ENCODE measurements around the gene PMPCB. TPM values are rescaled to one million over a fixed set of nuclear protein-coding genes. Genes with fewer than 3 reads are reported as not detected.
A peak's percentile ranks its signal among the peaks of the same experiment; 100 is the strongest.
"Not testable (repeated sequence)": the region's sequence is repeated elsewhere in the genome, so short reads cannot be mapped to it uniquely, and the experiment has no call there.

PMPCB gene
- total and polyA plus RNA-seq, 9 donors = 54.8 to 67.2 (median 59.9) TPM

DNA sequence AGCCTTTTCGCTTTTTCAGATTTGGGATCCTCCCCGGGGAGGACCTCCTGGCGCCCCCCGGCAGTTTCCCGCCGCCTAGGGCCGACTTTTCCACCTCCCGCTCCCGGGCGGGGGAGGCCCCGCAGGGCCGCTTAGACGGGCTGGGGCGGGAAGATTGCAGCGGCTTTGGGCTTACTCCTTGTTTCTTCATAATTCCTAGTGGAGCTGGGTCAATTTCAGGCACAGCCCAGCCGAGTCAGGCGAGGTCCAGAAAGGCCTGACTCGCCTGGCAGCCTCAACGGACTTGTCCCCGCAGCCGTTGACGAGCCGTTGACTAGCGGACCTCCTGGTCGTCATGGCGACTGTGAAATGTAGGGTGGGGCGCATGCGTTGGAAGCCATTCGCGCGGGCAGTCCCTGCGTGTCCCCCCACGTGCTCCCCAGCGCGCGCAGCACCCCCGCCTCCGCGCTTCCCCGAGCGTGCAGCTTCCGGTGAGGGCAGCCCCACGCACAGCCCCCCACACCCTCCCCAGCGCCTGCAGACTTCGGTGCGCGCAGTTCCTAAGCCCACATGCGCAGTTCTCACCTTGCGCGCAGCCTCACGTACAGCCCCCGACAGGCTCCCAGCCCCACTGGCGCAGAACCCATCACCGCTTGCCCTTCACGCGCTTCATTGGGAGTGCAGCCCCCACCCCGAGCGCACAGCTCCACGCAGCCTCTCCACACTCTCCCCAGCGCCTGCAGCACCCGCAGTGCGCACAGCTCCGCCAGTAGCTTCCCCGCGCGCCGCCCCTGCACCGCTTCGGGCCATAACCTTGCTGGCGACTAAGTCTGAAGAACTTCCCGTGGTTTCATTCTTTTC is 17.1 kb upstream of the PMPCB start:
- peak; percentile 80 for DNase-seq
- Histone ChIP-seq H3K27ac (ENCODE audit: low read length) (peak overlapping the region; percentile 7), H3K4me3 (ENCODE audit: low read length) (peak overlapping the region; percentile 58)
- not testable (repeated sequence) for H3K9me3 ChIP-seq (replicated peaks; ENCODE audit: control insufficient read depth, low read depth, low read length); H3K36me3 ChIP-seq (ENCODE audit: control insufficient read depth, insufficient read depth, low read length); H3K27me3 ChIP-seq (ENCODE audit: control insufficient read depth, insufficient read depth, low read length); H3K4me1 ChIP-seq (ENCODE audit: control insufficient read depth, insufficient read depth, low read length)
- 0% methylated on average over 64 of the region's 71 CpGs for WGBS (ENCODE audit: insufficient coverage)

DNA sequence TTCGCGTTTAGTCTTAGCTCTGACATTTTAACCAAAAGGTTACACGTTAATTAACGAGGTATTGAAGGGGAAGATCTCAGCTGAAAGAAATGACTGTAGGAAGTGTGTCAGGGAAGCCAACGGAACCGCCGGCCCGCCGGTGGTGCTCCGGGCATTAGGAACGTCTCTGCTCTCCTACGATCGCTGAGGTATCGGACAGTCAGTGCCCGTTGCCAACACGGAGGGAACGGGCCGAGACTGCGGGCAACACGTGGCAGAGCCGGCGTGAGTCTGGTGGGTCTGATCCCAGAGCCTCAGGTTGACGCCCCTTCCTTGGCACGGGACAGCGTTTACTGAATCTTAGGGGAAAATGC is 16.5 kb upstream of the PMPCB start:
- H3K36me3 ChIP-seq (ENCODE audit: control insufficient read depth, insufficient read depth, low read length); H3K4me1 ChIP-seq (ENCODE audit: control insufficient read depth, insufficient read depth, low read length); H3K27me3 ChIP-seq (ENCODE audit: control insufficient read depth, insufficient read depth, low read length); H3K9me3 ChIP-seq (replicated peaks; ENCODE audit: control insufficient read depth, low read depth, low read length): not testable (repeated sequence)
- H3K27ac ChIP-seq (ENCODE audit: low read length) = peak overlapping the region; percentile 7
- peak overlapping the region; percentile 58 for H3K4me3 ChIP-seq (ENCODE audit: low read length)
- under 1% methylated on average over 20 of the region's 25 CpGs for WGBS (ENCODE audit: insufficient coverage)
- peak; percentile 28 for DNase-seq

DNA sequence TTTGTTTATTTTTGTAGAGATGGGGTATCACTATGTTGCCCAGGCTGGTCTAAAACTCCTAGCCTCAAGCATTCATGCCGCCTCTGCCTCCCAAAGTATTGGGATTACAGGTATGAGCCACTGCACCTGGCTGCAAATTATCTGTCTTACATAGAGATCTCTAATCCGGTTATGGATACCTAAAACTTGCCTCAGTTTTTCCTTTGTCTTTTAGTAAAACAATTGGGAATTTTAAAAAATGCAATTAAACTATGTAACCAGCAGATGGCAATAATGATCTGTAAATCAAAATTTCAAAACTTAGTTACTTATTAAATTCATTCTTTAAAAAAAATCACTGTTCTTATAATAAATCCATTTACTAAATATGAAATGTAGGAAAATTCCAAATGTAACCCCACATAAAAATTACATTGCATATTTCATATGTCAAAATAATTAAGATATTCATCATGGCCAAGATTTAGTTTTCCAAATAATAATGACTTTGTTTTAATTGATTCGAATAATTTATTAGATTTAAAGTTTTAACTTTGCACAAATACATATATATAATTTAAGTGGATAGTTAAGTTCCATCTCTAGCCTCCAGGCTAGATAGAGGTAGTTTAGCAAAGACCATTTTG is 14.3 kb upstream of the PMPCB start:
- H3K4me1 ChIP-seq (ENCODE audit: control insufficient read depth, insufficient read depth, low read length); H3K27me3 ChIP-seq (ENCODE audit: control insufficient read depth, insufficient read depth, low read length); H3K36me3 ChIP-seq (ENCODE audit: control insufficient read depth, insufficient read depth, low read length); H3K9me3 ChIP-seq (replicated peaks; ENCODE audit: control insufficient read depth, low read depth, low read length); H3K27ac ChIP-seq (ENCODE audit: low read length); DNase-seq; H3K4me3 ChIP-seq (ENCODE audit: low read length): not testable (repeated sequence)
- WGBS (ENCODE audit: insufficient coverage) = no CpG with 5 or more reads among the region's 3 CpGs

DNA sequence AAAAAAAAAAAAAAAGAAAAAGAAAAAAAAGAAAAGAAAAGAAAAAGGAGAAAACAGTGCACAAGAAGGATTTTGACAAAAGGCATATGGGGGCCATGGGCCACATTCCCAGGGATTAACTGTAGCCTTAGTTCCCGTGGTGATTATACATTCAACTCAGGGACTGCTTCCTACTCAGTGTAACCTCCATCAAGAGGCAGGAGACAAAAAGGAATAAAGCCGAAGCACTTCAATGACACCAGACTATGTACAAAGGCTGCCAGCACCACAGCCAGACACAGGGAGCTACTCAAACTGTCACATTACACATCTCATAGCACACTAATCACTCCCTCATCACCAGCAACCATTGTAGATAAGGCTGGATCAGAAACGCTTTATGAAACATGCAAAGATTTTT is 5.1 kb upstream of the PMPCB start:
- Histone ChIP-seq H3K9me3 (replicated peaks; ENCODE audit: control insufficient read depth, low read depth, low read length) (no peaks in the 10 kb centered on the region), H3K27me3 (ENCODE audit: control insufficient read depth, insufficient read depth, low read length) (peaks cover 6% of the 10 kb centered on the region), H3K36me3 (ENCODE audit: control insufficient read depth, insufficient read depth, low read length) (no peaks in the 10 kb centered on the region), H3K4me3 (ENCODE audit: low read length) (no peak overlapping the region), H3K4me1 (ENCODE audit: control insufficient read depth, insufficient read depth, low read length) (no peaks in the 10 kb centered on the region), H3K27ac (ENCODE audit: low read length) (no peak overlapping the region)
- 14% methylated on average over 1 of the region's 3 CpGs for WGBS (ENCODE audit: insufficient coverage)
- no peak for DNase-seq

DNA sequence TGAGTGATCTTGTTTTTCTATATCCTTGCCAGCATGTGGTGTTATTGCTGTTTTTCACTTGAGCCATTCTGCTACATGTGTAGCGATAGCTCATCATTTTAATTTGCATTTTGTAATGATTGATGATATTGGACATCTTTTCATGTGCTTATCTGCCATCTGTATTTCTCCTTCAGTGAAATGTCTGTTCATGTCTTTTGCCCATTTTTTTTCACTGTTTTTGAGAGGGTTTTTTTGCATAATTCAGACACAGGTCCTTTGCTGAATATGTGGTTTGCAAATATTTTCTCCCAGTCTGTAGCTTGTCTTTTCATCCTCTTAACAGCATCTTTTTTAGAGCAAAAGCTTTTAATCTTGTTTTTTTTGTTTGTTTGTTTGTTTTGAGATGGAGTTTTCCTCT is 3.7 kb upstream of the PMPCB start:
- H3K27me3 ChIP-seq (ENCODE audit: control insufficient read depth, insufficient read depth, low read length) = peaks cover 6% of the 10 kb centered on the region
- H3K27ac ChIP-seq (ENCODE audit: low read length) = no peak overlapping the region
- H3K9me3 ChIP-seq (replicated peaks; ENCODE audit: control insufficient read depth, low read depth, low read length) = no peaks in the 10 kb centered on the region
- no peak overlapping the region for H3K4me3 ChIP-seq (ENCODE audit: low read length)
- WGBS (ENCODE audit: insufficient coverage) = no CpG with 5 or more reads among the region's 1 CpG
- H3K36me3 ChIP-seq (ENCODE audit: control insufficient read depth, insufficient read depth, low read length) = no peaks in the 10 kb centered on the region
- no peak for DNase-seq
- peaks cover 3% of the 10 kb centered on the region for H3K4me1 ChIP-seq (ENCODE audit: control insufficient read depth, insufficient read depth, low read length)

DNA sequence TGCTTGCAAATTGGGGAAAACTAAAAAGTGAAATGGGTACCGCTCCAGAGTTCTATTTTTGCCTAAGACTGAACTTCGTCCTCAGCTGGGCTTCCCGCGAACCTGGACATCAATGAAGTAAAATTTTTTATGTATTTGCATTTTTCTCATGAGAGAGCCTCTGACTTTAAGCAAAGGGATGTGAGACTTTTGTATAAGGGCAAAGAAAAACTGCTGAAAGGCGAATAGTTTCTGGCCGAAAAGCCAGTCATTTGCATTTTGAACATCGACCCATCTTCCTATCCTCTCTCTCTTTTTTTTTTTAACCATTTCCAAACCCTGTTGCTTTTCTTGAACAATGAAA is 573 bp downstream of the PMPCB start:
- peak overlapping the region; percentile 83 for H3K4me3 ChIP-seq (ENCODE audit: low read length)
- no peaks in the 10 kb centered on the region for H3K27me3 ChIP-seq (ENCODE audit: control insufficient read depth, insufficient read depth, low read length)
- H3K4me1 ChIP-seq (ENCODE audit: control insufficient read depth, insufficient read depth, low read length) = peaks cover 4% of the 10 kb centered on the region
- no peak for DNase-seq
- peak overlapping the region; percentile 74 for H3K27ac ChIP-seq (ENCODE audit: low read length)
- peaks cover 20% of the 10 kb centered on the region for H3K36me3 ChIP-seq (ENCODE audit: control insufficient read depth, insufficient read depth, low read length)
- H3K9me3 ChIP-seq (replicated peaks; ENCODE audit: control insufficient read depth, low read depth, low read length) = no peaks in the 10 kb centered on the region
- WGBS (ENCODE audit: insufficient coverage) = 0% methylated on average over 3 of the region's 7 CpGs

DNA sequence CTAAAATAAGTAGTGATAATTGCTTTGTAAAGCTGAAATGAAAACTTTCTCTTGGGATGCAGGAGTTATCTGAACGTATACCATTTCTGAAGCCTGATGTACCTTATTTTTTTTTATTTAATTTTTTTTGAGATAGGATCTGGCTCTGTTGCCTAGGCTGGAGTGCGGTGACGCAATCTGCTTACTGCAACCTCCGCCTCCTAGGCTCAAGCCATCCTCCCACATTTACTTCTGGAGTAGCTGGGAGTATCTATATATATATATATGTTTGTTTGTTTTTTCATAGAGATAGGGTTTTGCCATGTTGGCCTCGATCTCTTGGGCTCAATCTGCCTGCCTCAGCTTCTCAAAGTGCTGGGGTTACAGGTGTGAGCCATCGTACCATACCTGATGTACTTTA is 2.4 kb downstream of the PMPCB start:
- H3K9me3 ChIP-seq (replicated peaks; ENCODE audit: control insufficient read depth, low read depth, low read length) = no peaks in the 10 kb centered on the region
- no peaks in the 10 kb centered on the region for H3K27me3 ChIP-seq (ENCODE audit: control insufficient read depth, insufficient read depth, low read length)
- peaks cover 33% of the 10 kb centered on the region for H3K36me3 ChIP-seq (ENCODE audit: control insufficient read depth, insufficient read depth, low read length)
- no peak overlapping the region for H3K4me3 ChIP-seq (ENCODE audit: low read length)
- WGBS (ENCODE audit: insufficient coverage) = no CpG with 5 or more reads among the region's 6 CpGs
- no peak for DNase-seq
- peaks cover 4% of the 10 kb centered on the region for H3K4me1 ChIP-seq (ENCODE audit: control insufficient read depth, insufficient read depth, low read length)
- H3K27ac ChIP-seq (ENCODE audit: low read length) = no peak overlapping the region

DNA sequence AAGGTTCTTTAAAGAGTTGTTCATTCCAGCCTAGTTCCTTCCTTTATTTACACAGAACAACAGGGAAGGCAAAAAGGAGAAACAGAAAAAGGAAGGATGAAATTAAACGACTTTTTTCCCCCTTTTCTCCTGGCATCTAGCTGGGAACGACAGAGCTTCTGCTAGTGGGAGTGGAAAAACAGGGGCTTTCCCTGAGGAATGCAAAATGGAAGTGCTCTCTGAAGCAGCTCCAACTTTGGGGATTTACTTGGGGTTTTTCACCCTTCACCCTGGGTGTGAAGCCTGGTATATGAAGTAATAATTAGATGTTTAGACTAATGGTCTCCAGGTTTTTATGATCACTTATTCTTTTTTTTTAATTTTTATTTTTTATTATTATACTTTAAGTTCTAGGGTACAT is 4.2 kb downstream of the PMPCB start:
- Histone ChIP-seq H3K4me3 (ENCODE audit: low read length) (no peak overlapping the region), H3K27me3 (ENCODE audit: control insufficient read depth, insufficient read depth, low read length) (no peaks in the 10 kb centered on the region), H3K4me1 (ENCODE audit: control insufficient read depth, insufficient read depth, low read length) (peaks cover 4% of the 10 kb centered on the region), H3K9me3 (replicated peaks; ENCODE audit: control insufficient read depth, low read depth, low read length) (no peaks in the 10 kb centered on the region), H3K36me3 (ENCODE audit: control insufficient read depth, insufficient read depth, low read length) (peaks cover 39% of the 10 kb centered on the region), H3K27ac (ENCODE audit: low read length) (no peak overlapping the region)
- no CpG with 5 or more reads among the region's 2 CpGs for WGBS (ENCODE audit: insufficient coverage)
- DNase-seq = no peak

DNA sequence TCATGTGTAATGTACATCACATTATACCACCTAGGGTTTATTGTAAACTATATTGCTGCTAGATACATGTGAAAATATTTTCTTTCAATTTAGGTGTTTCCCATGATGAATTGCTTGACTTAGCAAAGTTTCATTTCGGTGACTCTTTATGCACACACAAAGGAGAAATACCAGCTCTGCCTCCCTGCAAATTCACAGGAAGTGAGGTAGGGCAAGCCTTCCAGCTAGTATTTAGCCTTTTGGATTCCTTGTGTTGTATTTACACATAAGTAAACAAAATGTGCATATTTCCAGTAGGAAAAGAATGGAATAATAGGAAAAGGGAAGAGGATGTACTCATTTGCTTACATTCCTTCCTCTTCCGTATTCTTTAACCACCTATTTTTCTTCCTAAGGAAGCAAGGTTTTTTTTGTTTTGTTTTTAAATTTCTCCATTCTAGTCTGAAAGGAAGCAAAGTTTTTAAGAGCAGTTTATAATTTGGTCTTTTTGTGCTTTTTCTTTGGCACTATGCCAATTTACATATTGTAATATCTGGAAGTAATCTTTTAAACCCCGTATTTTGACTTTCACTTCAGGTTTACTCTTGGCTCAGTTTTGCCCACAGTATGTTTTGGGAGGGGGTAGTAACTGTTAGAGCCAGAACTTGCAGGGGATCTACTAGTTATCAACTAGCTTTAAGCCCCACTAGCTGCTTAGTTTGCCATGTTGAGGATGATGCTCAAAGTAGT is 10.4 kb downstream of the PMPCB start:
- DNase-seq = no peak
- WGBS (ENCODE audit: insufficient coverage) = no CpG with 5 or more reads among the region's 3 CpGs
- H3K9me3 ChIP-seq (replicated peaks; ENCODE audit: control insufficient read depth, low read depth, low read length) = no peaks in the 10 kb centered on the region
- no peaks in the 10 kb centered on the region for H3K27me3 ChIP-seq (ENCODE audit: control insufficient read depth, insufficient read depth, low read length)
- peaks cover 44% of the 10 kb centered on the region for H3K36me3 ChIP-seq (ENCODE audit: control insufficient read depth, insufficient read depth, low read length)
- H3K4me3 ChIP-seq (ENCODE audit: low read length) = no peak overlapping the region
- peak overlapping the region; percentile 8 for H3K27ac ChIP-seq (ENCODE audit: low read length)
- no peaks in the 10 kb centered on the region for H3K4me1 ChIP-seq (ENCODE audit: control insufficient read depth, insufficient read depth, low read length)

DNA sequence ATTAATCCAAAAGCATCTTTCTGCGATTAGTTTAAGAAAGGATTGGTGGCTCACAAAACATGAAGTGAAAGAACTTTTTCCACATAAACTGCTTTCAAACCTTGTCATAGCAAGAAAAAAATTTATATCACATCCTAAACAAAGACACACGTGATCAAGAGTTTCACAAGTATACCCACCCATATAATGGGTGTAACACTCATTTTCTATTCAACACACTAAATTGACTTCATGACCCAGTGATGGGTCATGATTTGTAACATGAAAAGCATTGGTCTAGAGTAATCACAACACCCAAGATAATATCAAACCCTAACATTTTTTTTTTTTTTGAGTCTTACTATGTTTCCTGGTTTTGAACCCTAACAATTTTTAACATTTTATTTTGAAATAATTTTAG is 17.6 kb downstream of the PMPCB start:
- Histone ChIP-seq H3K9me3 (replicated peaks; ENCODE audit: control insufficient read depth, low read depth, low read length) (no peaks in the 10 kb centered on the region), H3K36me3 (ENCODE audit: control insufficient read depth, insufficient read depth, low read length) (peaks cover 42% of the 10 kb centered on the region), H3K27ac (ENCODE audit: low read length) (no peak overlapping the region), H3K4me1 (ENCODE audit: control insufficient read depth, insufficient read depth, low read length) (no peaks in the 10 kb centered on the region), H3K27me3 (ENCODE audit: control insufficient read depth, insufficient read depth, low read length) (no peaks in the 10 kb centered on the region), H3K4me3 (ENCODE audit: low read length) (no peak overlapping the region)
- DNase-seq = no peak
- no CpG with 5 or more reads among the region's 2 CpGs for WGBS (ENCODE audit: insufficient coverage)
